SKM-1 (cell line): ENCODE data around the gene SPATA31A7.
"Not testable (repeated sequence)": the region's sequence is repeated elsewhere in the genome, so short reads cannot be mapped to it uniquely, and the experiment has no call there.

Source experiments
- DNase-seq: peaks from one replicate; lab custom pipeline; 2025; ENCODE audit not compliant: unreplicated experiment; lab: John Stamatoyannopoulos, UW

The SPATA31A7 gene

GRCh38 chr9:61189736-61190135, at the start of gene SPATA31A7:
TSS of gene SPATA31A7 (plus strand) at chr9:61190036. CDS start at chr9:61190065, 29 bp downstream.
- not testable (repeated sequence) for DNase-seq

GRCh38 chr9:61226438-61226837, 36.6 kb downstream of the SPATA31A7 start:
- DNase-seq = not testable (repeated sequence)
